ENCODE results near the gene DEPP1. TPM values are rescaled to one million over a fixed set of nuclear protein-coding genes. Genes with fewer than 3 reads are reported as not detected.
A peak's percentile ranks its signal among the peaks of the same experiment; 100 is the strongest.

The DEPP1 gene
- total and polyA plus RNA-seq, 2 of the 13 experiments (the other 11 are each of a cell fraction or from before 2014, with no cell fraction given) = 14.8 to 270 TPM

GRCh38 chr10:44995914-44996669 lies 17.5 kb upstream of the DEPP1 start (continued):
- TF ChIP-seq YEATS2 (CRISPR knock-in tag; IDR thresholded peaks at IDR 0.05; ENCODE audit: borderline replicate concordance) (no peak; the same call in 1 of the 2 replicates), ZBTB44 (CRISPR knock-in tag; IDR thresholded peaks at IDR 0.05) (0 out of 2 replicates have a peak, but pooled peaks have one; percentile 30), RARG (CRISPR knock-in tag; IDR thresholded peaks at IDR 0.05; ENCODE audit: low read depth) (no peak), HNRNPUL1 (IDR thresholded peaks at IDR 0.05; ENCODE audit: low read depth, low read length) (no peak), ZNF460 (CRISPR knock-in tag; IDR thresholded peaks at IDR 0.05; ENCODE audit: borderline replicate concordance) (0 out of 2 replicates have a peak, but pooled peaks have one; percentile 8), ZNF552 (CRISPR knock-in tag; IDR thresholded peaks at IDR 0.05; ENCODE audit: borderline replicate concordance) (no peak), TFAP4 (IDR thresholded peaks at IDR 0.05; ENCODE audit: borderline replicate concordance, low read depth) (peak; percentile 86), TCF7 (IDR thresholded peaks at IDR 0.05; ENCODE audit: low read depth) (peak; percentile 93), ZNF224 (CRISPR knock-in tag; IDR thresholded peaks at IDR 0.05) (peak; percentile 83), ZNF484 (CRISPR knock-in tag; IDR thresholded peaks at IDR 0.05; ENCODE audit: borderline replicate concordance, low read depth) (no peak), ZSCAN25 (CRISPR knock-in tag; IDR thresholded peaks at IDR 0.05) (peak; percentile 53; the same call in 1 of the 2 replicates), FOXA3 (CRISPR knock-in tag; IDR thresholded peaks at IDR 0.05) (peak; percentile 95), SNAPC2 (CRISPR knock-in tag; IDR thresholded peaks at IDR 0.05) (peak; percentile 24; the same call in 1 of the 2 replicates), ZC3H13 (CRISPR knock-in tag; IDR thresholded peaks at IDR 0.05) (no peak), ZNF776 (CRISPR knock-in tag; IDR thresholded peaks at IDR 0.05) (no peak), ZMYM3 (CRISPR knock-in tag; IDR thresholded peaks at IDR 0.05) (no peak), ZBTB42 (CRISPR knock-in tag; IDR thresholded peaks at IDR 0.05) (0 out of 2 replicates have a peak, but pooled peaks have one; percentile 32)
- TF ChIP-seq, protein P1, sequence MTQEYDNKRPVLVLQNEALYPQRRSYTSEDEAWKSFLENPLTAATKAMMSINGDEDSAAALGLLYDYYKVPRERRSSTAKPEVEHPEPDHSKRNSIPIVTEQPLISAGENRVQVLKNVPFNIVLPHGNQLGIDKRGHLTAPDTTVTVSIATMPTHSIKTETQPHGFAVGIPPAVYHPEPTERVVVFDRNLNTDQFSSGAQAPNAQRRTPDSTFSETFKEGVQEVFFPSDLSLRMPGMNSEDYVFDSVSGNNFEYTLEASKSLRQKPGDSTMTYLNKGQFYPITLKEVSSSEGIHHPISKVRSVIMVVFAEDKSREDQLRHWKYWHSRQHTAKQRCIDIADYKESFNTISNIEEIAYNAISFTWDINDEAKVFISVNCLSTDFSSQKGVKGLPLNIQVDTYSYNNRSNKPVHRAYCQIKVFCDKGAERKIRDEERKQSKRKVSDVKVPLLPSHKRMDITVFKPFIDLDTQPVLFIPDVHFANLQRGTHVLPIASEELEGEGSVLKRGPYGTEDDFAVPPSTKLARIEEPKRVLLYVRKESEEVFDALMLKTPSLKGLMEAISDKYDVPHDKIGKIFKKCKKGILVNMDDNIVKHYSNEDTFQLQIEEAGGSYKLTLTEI (CRISPR knock-in tag; conservative IDR thresholded peaks at IDR 0.05) = no peak
- TF ChIP-seq, protein P2, sequence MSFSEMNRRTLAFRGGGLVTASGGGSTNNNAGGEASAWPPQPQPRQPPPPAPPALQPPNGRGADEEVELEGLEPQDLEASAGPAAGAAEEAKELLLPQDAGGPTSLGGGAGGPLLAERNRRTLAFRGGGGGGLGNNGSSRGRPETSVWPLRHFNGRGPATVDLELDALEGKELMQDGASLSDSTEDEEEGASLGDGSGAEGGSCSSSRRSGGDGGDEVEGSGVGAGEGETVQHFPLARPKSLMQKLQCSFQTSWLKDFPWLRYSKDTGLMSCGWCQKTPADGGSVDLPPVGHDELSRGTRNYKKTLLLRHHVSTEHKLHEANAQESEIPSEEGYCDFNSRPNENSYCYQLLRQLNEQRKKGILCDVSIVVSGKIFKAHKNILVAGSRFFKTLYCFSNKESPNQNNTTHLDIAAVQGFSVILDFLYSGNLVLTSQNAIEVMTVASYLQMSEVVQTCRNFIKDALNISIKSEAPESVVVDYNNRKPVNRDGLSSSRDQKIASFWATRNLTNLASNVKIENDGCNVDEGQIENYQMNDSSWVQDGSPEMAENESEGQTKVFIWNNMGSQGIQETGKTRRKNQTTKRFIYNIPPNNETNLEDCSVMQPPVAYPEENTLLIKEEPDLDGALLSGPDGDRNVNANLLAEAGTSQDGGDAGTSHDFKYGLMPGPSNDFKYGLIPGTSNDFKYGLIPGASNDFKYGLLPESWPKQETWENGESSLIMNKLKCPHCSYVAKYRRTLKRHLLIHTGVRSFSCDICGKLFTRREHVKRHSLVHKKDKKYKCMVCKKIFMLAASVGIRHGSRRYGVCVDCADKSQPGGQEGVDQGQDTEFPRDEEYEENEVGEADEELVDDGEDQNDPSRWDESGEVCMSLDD (CRISPR knock-in tag; IDR thresholded peaks at IDR 0.05; ENCODE audit: borderline replicate concordance) = no peak
- TF ChIP-seq, protein P3, sequence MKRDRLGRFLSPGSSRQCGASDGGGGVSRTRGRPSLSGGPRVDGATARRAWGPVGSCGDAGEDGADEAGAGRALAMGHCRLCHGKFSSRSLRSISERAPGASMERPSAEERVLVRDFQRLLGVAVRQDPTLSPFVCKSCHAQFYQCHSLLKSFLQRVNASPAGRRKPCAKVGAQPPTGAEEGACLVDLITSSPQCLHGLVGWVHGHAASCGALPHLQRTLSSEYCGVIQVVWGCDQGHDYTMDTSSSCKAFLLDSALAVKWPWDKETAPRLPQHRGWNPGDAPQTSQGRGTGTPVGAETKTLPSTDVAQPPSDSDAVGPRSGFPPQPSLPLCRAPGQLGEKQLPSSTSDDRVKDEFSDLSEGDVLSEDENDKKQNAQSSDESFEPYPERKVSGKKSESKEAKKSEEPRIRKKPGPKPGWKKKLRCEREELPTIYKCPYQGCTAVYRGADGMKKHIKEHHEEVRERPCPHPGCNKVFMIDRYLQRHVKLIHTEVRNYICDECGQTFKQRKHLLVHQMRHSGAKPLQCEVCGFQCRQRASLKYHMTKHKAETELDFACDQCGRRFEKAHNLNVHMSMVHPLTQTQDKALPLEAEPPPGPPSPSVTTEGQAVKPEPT (CRISPR knock-in tag; IDR thresholded peaks at IDR 0.05; ENCODE audit: low read depth) = no peak
